ENCODE measurements around the gene MEPCE.

DNA sequence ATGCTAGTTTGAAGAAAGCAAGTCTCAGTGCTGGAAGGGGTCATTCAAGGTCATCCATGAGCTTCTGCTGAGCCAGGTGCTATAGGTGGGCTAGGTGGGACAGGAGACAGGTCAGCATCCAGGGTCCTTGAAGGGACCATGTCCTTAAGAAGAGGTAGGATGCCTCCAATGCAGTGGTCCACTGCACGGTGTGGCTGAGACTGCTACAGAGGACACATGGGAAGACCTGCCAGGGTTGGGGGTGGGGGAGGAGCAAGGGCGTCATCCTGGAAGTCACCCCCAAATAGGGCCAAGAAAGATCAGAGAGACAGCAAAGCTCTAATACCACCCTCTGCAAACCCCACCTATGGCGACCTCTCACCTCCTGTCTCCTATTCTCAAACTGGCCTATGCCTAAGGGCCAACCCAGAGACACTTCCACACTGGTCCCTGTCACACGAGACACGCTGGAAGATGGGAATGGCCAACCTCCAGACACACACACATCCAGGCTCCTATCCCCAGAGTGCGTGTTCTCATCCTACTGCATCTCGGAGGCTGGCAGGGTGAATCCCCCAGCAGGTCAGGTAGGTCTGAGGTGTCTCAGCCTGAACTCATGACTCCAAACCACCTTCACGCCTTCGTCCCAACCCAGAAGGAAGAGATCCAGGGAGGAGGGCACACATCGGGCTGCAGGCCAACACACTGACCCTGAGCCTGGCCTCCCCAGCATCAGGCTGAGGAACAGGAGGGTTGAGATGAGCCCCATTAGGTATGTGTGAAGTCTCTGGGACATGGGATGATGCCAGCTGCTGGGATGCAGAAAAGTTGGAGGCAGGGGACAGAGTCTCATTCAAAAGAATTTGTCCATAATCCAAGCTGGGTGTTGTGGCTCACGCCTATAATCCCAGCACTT lies 12.3 kb downstream of the MEPCE start:
- TF ChIP-seq CTCF (IDR thresholded peaks at IDR 0.05 in 2 of 3, conservative IDR thresholded peaks at IDR 0.05 in 1 of 3; ENCODE audit: control insufficient read depth in 2 of 3, extremely low read depth in 1 of 3, insufficient read depth in 1 of 3, low read depth in 3 of 3, low read length in 3 of 3): no peak
- no peak for TF ChIP-seq RAD21 (IDR thresholded peaks at IDR 0.05; ENCODE audit: insufficient read depth, low read depth, low read length)
- TF ChIP-seq NR2F1 (conservative IDR thresholded peaks at IDR 0.05): no peak
- no peak for TF ChIP-seq POLR2A (IDR thresholded peaks at IDR 0.05; ENCODE audit: low read depth, low read length)
- no peak for TF ChIP-seq TBL1XR1 (IDR thresholded peaks at IDR 0.05; ENCODE audit: low read depth, low read length)
- no peak for TF ChIP-seq POLR2AphosphoS5 (IDR thresholded peaks at IDR 0.05; ENCODE audit: low read length)
- TF ChIP-seq GABPA (IDR thresholded peaks at IDR 0.05; ENCODE audit: low read depth): no peak

All from GM12878 (cell line).